ENCODE data around the gene SDHAF1.
"Not testable (repeated sequence)": the region's sequence is repeated elsewhere in the genome, so short reads cannot be mapped to it uniquely, and the experiment has no call there.

SDHAF1 gene, protein sequence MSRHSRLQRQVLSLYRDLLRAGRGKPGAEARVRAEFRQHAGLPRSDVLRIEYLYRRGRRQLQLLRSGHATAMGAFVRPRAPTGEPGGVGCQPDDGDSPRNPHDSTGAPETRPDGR

DNA sequence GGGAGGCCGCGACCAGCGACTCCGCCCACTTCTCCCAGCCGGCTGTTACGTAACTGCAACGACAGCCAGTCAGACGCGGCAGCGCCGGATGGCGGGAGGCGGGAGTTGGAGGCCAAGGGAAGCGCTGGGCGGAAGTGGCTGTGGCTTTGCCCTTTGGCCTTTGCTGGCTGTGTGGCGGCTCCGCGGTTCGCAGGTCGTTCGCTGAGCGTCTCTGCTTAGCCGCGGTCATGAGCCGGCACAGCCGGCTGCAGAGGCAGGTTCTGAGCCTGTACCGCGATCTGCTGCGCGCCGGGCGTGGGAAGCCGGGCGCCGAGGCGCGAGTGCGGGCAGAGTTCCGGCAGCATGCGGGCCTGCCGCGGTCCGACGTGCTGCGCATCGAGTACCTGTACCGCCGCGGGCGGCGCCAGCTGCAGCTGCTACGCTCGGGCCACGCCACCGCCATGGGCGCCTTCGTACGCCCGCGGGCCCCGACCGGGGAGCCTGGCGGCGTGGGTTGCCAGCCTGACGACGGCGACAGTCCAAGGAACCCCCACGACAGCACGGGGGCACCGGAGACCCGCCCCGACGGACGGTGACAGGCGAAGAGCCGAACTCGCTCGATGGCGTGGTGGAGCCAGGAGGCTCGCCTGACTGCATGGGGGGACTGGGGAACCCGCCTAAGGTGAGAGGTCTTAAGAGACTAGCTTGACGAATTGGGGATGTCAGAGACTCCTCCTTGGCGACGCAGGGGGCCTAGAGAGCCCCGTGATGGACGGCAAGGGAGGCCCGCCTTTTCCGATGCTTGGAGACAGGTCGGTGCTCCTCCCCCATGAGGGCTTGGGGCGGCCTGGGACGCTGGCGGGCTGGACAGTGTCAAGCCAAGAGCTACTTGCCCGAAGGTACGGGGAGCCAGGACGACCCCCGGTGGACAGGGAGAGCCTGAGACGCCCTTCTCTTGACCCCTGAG is at the start of gene SDHAF1:
SDHAF1 (plus strand) TSS at position 141 of the 946 bp plus-strand sequence; CDS start at position 228, 87 bp downstream.
- peak; percentile 96 for DNase-seq

DNA sequence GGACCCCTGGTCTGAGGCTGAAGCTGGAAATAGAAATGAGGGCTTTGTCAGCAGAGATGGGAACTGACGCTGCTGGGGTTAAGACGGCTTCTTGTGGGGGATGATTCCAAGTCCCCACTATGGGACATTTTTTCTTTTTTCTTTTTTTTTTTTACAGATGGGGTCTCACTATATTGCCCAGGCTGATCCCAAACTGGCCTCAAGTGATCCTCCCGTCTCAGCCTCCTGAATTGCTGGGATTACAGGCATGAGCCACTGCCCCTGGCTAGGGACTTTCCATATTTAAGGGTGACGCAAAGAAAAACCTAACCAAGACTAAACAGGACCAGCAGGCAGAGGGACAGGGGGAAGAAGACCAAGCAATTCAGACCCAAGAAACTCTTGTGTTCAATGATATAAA is 48.8 kb upstream of the SDHAF1 start:
- DNase-seq, result no peak

DNA sequence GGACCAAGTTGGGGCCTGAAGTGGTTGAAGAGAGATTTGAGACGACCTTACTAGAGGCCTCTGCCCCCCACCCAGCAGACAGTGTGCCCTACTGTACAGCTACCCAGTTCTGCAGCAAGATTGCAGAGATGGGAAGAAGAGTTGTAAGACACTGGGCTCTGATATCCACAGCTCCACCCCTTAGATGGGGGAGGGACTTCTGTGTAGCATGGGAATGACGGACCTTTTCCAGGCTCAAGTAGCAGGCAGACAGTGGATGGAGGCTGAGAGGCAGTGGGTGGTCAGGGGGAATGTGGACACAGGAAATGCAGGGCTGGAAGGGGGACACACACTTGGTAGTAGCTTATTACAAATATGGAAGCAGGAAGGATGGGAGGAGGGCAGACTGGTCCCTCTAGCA is 45.9 kb upstream of the SDHAF1 start:
- DNase-seq, result no peak

DNA sequence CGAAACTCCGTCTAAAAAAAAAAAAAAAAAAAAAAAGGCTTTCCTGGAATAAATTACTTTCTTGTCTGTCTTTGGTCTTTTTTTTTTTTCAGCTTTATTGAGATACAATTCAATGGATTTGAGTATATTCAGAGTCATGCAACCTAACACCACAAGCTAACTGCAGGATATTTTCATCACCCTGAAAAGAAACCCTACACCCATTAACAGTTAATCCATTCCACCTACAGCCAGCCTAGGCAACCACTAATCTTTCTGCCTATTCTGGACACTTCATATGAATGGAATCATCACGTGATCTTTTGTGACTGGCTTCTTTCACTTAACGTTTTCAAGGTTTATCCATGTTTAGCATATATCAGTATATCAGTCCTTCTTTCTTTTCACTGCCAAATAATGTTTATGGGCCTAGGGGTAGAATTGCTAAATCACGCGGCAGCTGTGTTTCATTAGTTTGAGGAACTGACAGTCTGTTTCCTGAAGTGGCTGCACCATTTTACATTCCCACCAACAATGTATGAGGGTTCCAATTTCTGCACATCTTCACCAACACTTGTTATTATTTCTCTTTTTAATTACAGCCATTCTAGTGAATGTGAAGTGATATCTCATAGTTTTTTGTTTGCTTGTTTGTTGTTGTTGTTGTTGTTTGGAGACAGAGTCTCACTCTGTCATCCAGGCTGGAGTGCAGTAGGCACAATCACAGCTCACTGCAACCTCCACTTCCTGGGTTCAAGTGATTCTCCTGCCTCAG is 38.9 kb upstream of the SDHAF1 start:
- no peak for DNase-seq

DNA sequence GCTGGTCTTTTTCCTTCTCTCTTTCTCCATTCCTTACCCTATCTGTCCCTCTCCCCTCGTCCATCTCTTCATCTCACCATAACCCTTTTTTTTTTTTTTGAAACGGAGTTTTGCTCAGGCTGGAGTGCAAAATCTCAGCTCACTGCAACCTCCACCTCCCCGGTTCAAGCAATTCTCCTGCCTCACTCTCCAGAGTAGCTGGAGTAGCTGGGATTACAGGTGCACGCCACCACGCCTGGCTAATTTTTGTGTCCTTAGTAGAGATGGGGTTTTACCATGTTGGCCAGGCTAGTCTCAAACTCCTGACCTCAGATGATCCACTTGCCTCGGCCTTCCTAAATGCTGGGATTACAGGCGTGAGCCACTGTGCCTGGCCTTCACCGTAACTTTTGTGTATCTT is 37.6 kb upstream of the SDHAF1 start:
- not testable (repeated sequence) for DNase-seq

DNA sequence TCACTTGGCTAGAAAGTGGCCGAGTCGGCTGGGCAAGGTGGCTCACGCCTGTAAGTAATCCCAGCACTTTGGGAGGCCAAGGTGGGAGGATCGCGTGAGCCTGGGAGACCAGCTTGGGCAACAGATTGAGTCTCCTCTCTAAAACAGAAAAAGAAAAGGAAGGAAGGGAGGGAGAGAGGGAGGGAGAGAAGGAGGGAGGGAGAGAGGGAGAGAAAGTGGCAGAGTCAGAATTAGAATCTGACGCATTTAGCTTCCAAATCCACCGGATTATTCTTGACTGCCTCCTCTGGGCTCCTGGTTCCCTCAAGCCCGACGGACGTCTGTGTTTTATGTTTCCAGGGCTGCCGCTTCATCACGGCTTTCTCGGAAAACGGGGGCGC is 36.3 kb upstream of the SDHAF1 start:
- DNase-seq, result no peak

DNA sequence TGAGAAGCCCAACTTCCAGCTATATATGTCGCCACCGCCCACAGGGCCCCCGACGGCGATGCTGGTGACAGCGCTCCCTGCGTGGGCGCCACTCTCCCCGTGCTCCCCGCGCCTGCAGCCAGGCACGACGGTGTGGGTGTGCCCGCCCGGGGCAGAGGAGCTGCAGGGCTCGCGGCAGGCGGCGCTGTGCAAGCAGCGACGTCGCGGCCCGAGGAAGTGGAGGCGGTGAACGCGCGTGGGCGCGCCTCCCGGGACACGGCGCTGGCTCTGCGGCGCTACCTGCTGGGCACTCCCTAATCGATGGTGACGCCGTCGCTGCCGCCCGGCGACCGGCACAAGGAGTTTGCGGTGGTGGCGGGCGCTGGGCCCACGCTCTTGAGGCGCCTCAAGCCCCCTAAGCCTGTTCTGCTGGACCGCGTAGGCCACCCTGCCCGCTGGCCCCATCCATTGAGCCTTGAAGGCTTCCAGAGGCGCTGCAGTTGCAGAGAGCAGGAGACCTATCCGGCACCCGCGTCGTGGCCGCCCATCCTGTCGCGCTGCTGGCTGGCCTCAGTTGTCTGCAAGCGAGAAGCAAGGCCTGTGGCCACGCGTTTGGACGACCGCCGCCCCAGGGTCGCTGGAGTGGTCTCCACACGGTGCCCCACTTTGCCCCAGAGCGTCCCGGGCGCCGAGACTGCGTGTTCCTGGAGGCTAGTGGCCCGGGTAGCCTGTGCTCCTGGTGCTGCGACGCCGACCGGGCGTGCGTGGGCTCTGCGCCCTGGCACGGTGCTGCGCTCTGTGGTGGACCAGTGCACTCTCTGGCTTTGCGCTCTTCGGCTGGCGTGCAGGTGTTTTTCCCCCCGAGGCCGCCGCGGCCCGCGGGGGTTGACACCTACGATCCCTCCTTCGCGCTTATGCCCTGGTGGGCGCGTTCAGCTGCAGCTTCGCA is 35.7 kb upstream of the SDHAF1 start:
- peak; percentile 75 for DNase-seq

DNA sequence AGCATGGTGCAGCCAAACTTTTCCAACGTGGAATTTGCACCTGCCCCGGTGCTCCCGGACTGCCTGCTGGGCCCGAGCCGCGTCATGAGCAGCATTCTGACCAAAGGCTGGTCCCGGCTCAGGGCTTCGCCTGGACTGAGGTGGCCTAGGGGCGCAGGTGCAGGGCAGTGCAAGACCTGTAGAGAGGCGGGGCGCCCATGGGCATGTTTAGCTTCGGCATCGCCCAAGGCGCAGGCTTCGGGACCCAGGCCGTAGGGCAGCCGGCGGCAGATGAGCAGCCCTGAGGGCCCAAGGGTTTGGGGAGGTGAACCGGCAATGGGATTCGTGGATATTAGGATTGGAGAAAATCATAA is 35.0 kb upstream of the SDHAF1 start:
- DNase-seq, result no peak

DNA sequence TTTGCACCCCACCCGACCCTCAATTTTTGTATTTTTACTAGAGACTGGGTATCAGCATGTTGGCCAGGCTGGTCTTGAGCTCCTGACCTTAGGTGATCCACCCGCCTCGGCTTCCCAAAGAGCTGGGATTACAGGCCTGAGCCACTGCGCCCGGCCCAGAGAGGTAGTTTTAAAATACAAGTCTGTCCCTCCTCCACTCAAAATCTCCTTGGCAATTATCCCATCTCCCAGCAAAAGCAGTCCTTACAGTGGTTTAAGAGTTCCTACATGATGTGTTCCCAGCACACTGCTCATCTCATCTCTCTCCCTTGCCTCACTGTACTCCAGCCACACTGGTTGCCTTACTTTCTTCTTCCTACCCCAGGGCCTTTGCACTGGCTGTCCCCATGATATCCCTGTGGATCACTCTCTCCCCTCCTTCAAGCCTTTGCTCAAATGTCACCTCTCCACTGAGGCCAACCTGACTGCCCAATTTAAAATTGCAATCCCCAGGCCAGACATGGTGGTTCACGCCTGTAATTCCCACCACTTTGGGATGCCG is 34.5 kb upstream of the SDHAF1 start:
- DNase-seq, result no peak

DNA sequence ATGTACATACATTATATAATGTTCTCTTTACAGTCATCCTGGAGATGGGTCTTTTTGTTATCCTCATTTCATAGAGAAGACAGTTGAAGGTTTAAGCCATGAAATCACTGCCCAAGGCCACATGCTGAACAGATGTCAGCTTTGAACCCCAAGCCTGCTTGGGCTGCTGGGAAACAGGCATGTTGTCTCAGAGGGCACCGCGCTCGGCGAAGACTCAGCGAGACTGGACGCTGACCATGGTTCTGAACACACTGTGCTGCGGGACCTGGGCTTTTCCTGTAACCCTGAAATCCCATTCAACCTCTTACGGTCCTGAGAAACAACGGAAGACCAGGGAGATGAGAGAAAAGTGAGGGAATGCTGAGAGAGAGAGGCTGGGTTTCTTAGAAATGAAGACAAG is 31.5 kb upstream of the SDHAF1 start:
- DNase-seq, result peak; percentile 49

DNA sequence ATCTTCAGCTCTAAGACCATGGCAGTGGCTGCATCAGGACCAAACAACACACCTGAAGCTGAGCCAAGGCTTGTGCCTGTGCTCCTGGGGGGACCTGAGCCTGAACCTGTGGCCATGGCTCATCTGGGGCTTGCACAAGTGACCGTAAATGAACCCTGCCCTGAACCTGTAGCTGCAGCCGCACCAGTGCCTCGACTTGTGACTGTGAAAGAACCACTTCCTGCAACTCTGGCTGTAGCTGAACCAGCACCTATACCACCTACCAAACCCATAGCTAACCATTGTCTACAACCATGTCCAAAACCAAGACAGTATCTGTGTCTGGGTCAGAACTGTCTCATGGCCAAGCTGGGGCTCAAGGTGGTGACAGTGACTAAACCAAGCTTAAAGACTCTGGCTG is 28.2 kb upstream of the SDHAF1 start:
- DNase-seq, result no peak

DNA sequence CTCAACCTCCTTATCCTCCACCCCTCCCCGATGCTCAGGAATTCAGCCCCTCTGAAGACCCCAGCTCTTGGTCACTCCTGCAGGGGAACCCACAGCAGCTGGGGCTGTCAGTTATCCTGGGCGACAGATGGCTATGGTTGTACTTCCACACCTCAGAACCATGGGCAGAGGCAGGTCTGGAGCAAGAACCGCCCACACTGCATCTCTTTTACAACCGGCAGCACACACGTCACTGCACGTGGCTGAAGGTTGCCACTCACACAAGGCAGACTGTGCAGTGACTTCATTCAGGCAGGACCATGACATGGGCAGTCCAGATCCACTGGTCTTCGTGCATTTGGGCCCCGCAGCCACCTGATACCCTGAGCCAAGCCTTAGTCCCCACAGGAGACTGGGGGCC is 21.5 kb upstream of the SDHAF1 start:
- DNase-seq, result no peak

DNA sequence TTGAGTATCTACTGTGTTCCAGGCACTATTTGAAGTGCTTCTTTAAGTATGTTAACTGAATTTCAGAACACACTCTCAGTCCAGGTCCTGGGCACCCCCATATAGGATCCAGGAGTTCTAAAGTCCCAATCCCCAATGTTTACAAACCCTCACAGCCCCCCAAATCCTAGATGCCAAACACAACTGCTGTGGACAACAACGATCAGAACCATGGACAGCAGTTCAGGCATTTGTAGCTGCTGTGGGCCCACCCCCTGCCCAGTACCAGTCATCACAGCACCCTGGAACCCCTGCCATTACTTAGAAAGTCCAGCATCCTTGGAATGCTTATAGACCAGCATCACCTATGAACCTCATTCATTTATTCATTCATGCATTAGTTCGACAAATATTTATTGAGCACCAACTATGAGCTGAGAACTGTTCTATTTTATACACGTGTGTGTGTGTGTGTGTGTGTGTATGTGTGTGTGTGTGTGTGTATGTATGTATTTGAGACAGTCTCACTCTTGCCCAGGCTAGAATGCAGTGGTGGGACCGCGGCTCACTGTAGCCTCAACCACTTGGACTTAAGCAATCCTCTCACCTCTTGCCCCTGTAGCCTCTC is 19.3 kb upstream of the SDHAF1 start:
- no peak for DNase-seq

DNA sequence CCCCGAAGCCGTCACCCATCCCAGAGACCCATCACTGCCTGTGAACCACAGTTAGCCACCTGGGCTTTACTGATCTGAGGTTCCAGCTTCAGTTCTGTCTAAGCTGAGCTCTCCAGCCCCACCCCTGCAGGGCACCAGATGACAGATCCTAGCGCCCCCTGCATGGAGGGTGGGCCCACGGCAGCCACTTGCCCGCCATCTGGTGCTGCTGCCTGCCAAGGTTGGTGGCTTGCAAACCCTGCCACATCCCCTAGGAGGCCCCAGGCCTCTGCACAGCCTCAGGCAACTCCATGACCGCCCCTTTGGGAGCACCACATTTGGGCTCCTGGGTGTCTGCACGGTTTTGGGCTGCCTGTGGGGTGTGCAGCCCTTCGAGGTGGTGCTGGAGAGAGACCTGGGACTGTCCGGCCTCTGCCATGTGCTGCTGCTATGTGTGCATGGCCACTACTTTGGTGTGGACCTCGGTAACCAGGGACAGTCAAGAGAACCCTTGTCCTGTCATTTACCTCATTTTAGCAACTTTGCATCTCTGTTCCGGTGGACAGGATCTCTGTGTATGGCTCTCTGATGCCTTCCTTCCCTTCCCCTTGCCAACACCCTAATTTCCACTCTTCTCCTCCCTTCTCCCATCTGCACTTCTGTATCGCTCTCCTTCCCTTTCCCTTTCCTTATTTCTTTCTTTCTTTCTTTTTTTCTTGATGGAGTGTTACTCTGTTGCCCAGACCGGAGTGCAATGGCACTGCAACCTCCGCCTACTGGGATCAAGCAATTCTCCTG is 17.4 kb upstream of the SDHAF1 start:
- DNase-seq, result no peak

DNA sequence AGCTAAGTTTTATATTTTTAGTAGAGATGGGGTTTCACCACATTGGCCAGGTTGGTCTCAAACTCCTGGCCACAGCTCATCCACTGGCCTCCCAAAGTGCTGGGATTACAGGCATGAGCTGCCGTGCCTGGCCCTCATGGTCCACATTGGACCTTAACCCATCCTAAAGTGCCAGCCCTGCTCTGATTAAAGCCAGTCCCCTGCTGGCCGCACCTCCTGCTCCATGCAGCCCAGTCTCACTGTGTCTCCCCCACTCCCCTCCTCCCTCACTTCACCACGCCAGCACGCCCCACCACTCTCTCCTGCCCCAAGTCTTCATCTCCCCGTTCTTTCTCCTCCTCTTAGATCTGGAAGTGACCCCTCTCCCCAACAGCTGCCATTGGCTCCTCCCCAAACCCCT is 16.7 kb upstream of the SDHAF1 start:
- no peak for DNase-seq

DNA sequence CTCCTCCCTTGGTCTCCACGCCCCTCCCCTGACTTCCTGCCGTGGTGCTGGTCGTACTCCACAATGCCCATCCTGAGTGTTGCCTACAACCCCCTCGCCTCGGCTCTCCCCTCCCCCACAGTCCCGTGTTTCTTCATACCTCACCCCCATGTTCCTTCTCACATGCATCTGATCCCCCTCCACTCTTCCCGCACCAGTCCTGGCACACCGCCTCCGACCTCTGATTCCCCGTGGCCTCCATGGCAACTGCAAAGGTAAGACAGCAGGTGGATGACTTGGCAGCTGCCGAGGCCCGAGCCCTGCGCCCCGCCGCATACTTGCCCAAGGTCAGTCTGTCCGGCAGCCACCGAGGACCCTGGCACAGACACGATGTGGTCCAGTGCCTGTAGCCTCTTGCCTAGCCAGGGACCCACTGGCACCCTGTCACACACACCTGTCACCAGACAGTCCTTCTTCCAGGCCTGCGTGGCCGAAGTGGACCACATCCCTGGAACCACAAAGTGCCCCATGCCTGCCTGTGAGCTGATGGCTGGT is 16.1 kb upstream of the SDHAF1 start:
- no peak for DNase-seq

DNA sequence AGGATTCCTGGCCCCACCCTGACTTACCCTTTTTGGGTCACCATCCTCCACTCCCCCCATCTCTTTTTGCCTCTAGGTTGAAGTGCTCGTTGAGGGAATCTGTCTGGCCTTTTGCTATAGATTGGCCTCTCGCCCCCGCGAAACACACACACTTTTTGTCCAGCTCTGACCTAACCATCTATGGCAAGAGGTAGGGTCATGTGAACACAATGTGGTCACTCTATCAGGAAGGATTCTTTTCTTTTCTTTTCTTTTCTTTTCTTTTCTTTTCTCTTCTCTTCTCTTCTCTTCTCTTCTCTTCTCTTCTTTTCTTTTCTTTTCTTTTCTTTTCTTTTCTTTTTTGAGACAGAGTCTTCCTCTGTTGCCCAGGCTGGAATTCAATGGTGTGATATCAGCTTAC is 14.0 kb upstream of the SDHAF1 start:
- DNase-seq, result not testable (repeated sequence)

DNA sequence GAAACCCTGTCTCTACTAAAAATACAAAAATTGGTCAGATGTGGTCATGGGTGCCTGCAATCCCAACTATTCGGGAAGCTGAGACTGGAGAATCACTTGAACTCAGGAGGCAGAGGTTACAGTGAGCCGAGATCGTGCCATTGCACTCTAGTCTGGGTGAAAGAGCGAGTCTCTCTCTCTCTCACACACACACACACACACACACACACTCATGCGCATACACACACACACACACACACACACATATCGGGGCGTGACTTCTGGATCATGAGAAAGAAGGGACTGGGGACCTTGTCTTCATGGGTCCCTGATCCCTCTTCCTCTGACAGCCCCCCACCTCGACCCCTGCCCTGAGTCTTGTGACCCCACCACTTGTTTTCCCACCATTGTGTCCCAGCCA is 11.8 kb upstream of the SDHAF1 start:
- DNase-seq, result no peak

DNA sequence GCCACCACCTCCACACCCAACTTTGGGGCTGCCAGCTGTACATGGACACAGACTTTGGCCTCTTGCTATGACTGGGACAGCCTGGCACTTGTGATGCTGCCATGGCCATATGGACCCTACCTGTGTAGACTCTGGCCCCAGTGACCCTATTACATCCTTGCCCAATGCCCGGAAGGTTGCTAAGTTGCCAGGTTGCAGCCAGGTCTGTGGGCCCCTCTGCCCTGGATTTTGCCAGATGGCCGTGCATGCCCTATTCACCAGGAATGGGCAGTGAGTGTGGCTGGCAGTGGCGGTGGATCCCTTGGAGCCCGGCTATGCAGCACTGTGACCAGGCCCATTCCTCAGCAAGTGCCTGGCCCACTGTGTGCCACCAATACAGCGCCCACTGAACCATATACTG is 8.9 kb upstream of the SDHAF1 start:
- DNase-seq, result no peak

DNA sequence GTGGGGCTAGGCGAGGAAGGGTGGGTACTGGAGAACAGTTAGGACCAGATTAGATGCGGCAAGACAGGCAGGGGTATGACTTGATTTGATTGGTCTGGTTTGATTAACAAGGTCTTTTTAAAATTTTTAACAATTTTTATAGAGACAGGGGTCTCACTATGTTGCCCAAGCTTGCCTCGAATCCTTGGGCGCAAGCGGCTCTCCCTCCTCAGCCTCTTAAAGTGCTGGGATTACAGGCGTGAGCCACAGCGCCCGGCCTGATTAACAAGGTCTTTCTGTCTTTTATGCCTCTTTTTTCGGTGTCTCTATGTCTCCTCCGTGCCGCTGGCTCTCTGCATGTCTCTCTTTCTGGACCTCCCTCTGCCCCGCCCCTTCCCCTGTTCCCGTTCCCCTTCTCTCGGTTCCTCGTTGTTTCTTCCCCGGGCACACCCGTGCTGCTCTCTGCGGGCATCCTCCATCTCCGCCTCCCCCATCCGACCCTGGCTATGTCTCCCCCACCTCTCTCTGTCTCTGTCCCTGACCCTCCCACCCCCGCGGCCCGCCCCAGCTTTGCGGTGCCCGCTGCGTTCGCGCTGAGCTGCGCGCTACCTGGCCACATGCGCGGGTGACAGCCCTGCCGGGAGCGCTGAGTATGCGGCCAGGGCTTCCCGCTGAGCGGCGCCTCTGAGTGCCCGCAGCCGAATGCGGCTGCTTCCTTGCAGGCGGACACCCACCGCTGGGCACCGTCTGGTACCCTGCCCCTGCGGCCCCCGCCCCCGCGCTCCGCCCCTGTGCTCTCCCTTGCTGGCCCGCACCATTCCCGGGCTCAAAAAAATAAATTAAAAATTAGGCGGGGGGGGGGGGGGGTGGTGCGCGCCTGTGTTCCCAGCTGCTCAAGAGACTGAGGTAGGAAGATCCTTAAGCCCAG is 8.1 kb upstream of the SDHAF1 start:
- DNase-seq, result peak; percentile 20
